ENCODE measurements around the gene GPR108. TPM values are rescaled to one million over a fixed set of nuclear protein-coding genes. Genes with fewer than 3 reads are reported as not detected.

Gene GPR108
- total and polyA plus RNA-seq, 2 of the 13 experiments (the other 11 are each of a cell fraction or from before 2014, with no cell fraction given), result 36.4 to 63.0 TPM

DNA sequence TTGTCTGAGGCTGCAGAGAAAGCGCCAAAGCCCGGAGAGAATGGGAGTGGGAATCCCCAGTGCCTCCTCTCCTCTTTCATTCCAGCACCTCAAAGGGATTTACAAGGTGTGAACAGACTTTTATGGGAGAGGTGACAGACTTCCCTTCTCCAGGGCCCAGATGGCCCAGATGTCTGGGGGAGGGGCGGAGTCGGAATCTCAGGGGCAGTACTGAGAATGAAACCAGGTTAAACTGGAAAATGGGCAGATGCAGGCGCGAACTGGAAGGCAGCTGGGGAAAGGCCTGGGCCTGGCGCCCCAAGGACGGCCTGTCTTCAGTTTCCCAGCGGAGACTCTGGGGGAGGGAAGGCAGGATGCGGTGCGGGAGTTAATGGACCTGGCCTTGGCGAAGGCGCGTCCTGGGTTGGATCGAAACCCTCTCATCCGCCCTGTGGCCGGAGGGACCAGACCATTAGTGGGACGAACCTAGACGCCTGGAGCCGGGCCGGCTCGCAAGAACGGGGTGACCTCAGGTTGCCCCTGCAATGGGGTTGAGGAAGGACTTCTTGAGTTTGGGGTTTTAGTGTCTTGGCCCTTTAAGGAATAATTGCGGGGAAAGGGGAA lies 1.5 kb upstream of the GPR108 start (continued):
- TF ChIP-seq, protein P1, sequence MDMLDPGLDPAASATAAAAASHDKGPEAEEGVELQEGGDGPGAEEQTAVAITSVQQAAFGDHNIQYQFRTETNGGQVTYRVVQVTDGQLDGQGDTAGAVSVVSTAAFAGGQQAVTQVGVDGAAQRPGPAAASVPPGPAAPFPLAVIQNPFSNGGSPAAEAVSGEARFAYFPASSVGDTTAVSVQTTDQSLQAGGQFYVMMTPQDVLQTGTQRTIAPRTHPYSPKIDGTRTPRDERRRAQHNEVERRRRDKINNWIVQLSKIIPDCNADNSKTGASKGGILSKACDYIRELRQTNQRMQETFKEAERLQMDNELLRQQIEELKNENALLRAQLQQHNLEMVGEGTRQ (IDR thresholded peaks at IDR 0.05; ENCODE audit: low read depth, low read length), result no peak
- TF ChIP-seq, protein P1 (CRISPR knock-in tag; IDR thresholded peaks at IDR 0.05; ENCODE audit: borderline replicate concordance), result no peak
- TF ChIP-seq ZNF180 (CRISPR knock-in tag; IDR thresholded peaks at IDR 0.05; ENCODE audit: borderline replicate concordance, low read depth) (no peak), FOXK2 (IDR thresholded peaks at IDR 0.05) (no peak), PAX8 (CRISPR knock-in tag; IDR thresholded peaks at IDR 0.05; ENCODE audit: borderline replicate concordance) (0 out of 2 replicates have a peak, but pooled peaks have one; percentile 58), ZNF773 (CRISPR knock-in tag; IDR thresholded peaks at IDR 0.05; ENCODE audit: borderline replicate concordance) (no peak), ZFP41 (CRISPR knock-in tag; IDR thresholded peaks at IDR 0.05; ENCODE audit: borderline replicate concordance) (no peak), XRCC5 (optimal IDR thresholded peaks at IDR 0.05; ENCODE audit: low read length) (no peak), NCOA2 (CRISPR knock-in tag; IDR thresholded peaks at IDR 0.05) (0 out of 2 replicates have a peak, but pooled peaks have one; percentile 6), ZSCAN29 (CRISPR knock-in tag; conservative IDR thresholded peaks at IDR 0.05) (0 out of 2 replicates have a peak, but pooled peaks have one; percentile 48), RXRA (CRISPR knock-in tag; IDR thresholded peaks at IDR 0.05) (no peak), HOXA9 (CRISPR knock-in tag; IDR thresholded peaks at IDR 0.05; ENCODE audit: borderline replicate concordance) (no peak), TEAD3 (CRISPR knock-in tag; optimal IDR thresholded peaks at IDR 0.05; ENCODE audit: borderline replicate concordance) (no peak), IRX3 (CRISPR knock-in tag; IDR thresholded peaks at IDR 0.05; ENCODE audit: borderline replicate concordance, low read depth) (no peak)
- TF ChIP-seq, protein P2, sequence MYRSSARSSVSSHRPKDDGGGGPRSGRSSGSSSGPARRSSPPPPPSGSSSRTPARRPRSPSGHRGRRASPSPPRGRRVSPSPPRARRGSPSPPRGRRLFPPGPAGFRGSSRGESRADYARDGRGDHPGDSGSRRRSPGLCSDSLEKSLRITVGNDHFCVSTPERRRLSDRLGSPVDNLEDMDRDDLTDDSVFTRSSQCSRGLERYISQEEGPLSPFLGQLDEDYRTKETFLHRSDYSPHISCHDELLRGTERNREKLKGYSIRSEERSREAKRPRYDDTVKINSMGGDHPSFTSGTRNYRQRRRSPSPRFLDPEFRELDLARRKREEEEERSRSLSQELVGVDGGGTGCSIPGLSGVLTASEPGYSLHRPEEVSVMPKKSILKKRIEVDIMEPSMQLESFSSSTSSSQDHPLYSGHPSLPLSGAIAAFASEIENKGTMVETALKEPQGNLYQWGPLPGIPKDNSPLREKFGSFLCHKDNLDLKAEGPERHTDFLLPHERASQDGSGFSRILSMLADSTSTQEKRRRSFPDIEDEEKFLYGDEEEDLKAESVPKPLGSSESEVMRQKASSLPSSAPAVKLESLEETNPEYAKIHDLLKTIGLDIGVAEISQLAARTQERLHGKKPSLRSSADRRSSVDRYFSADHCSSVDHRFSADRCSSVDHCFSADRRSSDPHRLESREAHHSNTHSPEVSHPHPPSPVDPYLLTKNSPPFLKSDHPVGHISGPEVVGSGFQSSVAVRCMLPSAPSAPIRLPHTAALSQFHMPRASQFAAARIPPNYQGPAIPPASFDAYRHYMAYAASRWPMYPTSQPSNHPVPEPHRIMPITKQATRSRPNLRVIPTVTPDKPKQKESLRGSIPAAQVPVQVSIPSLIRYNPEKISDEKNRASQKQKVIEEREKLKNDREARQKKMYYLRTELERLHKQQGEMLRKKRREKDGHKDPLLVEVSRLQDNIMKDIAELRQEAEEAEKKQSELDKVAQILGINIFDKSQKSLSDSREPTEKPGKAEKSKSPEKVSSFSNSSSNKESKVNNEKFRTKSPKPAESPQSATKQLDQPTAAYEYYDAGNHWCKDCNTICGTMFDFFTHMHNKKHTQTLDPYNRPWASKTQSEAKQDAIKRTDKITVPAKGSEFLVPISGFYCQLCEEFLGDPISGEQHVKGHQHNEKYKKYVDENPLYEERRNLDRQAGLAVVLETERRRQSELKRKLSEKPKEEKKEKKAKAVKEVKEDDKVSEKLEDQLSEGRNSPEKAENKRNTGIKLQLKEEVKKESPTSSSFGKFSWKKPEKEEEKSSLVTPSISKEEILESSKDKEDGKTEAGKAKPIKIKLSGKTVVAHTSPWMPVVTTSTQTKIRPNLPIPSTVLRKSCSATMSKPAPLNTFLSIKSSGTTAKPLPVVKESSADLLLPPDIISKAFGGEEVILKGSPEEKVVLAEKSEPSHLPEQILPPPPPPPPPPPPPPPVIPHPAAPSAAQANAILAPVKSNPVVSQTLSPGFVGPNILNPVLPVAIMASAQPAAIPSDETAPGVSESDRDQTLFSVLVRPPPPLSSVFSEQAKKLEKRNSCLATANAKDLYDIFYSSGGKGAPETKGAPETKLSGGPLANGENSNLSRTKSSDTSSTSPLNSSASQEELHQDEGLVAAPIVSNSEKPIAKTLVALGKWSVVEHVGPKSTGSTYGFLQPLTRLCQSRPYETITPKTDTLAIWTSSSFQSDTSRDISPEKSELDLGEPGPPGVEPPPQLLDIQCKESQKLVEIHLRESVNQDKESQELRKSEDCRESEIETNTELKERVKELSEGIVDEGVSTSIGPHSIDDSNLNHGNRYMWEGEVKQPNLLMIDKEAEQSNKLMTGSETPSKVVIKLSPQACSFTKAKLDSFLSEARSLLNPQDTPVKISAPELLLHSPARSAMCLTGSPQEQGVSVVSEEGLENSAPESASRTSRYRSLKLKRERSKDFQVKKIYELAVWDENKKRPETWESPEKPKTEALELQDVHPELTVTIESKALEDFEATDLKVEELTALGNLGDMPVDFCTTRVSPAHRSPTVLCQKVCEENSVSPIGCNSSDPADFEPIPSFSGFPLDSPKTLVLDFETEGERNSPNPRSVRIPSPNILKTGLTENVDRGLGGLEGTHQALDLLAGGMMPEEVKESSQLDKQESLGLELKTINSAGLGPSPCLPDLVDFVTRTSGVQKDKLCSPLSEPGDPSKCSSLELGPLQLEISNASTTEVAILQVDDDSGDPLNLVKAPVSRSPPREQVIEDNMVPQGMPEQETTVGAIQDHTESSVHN (CRISPR knock-in tag; IDR thresholded peaks at IDR 0.05), result peak; percentile 20; the same call in 1 of the 2 replicates
- TF ChIP-seq, protein P3, sequence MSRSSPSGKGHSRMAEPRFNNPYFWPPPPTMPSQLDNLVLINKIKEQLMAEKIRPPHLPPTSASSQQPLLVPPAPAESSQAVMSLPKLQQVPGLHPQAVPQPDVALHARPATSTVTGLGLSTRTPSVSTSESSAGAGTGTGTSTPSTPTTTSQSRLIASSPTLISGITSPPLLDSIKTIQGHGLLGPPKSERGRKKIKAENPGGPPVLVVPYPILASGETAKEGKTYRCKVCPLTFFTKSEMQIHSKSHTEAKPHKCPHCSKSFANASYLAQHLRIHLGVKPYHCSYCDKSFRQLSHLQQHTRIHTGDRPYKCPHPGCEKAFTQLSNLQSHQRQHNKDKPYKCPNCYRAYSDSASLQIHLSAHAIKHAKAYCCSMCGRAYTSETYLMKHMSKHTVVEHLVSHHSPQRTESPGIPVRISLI (CRISPR knock-in tag; IDR thresholded peaks at IDR 0.05; ENCODE audit: borderline replicate concordance), result 0 out of 2 replicates have a peak, but pooled peaks have one; percentile 17
- TF ChIP-seq, protein P4, sequence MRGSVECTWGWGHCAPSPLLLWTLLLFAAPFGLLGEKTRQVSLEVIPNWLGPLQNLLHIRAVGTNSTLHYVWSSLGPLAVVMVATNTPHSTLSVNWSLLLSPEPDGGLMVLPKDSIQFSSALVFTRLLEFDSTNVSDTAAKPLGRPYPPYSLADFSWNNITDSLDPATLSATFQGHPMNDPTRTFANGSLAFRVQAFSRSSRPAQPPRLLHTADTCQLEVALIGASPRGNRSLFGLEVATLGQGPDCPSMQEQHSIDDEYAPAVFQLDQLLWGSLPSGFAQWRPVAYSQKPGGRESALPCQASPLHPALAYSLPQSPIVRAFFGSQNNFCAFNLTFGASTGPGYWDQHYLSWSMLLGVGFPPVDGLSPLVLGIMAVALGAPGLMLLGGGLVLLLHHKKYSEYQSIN (CRISPR knock-in tag; IDR thresholded peaks at IDR 0.05; ENCODE audit: borderline replicate concordance), result no peak
